ENCODE data around the gene STAB2. TPM values are rescaled to one million over a fixed set of nuclear protein-coding genes. Genes with fewer than 3 reads are reported as not detected.

STAB2 gene
- polyA plus RNA-seq, 1 of the 3 experiments (the other 2 are of a cell fraction): not detected

- no peak overlapping the region for H3K4me3 ChIP-seq (ENCODE audit: low read depth in 2 of 2, low read length in 1 of 2)
- no peaks in the 10 kb centered on the region for H3K79me2 ChIP-seq (ENCODE audit: insufficient read depth)
- no peak overlapping the region for H3K9ac ChIP-seq
- no peak overlapping the region for H3K4me2 ChIP-seq
- no peaks in the 10 kb centered on the region; the same call in 1 of the 2 replicates for H3K27me3 ChIP-seq (ENCODE audit: insufficient read depth)
- H2AFZ ChIP-seq (ENCODE audit: low read depth): no peak overlapping the region
- no peaks in the 10 kb centered on the region for H3K9me2 ChIP-seq
- no peaks in the 10 kb centered on the region for H3F3A ChIP-seq (replicated peaks; ENCODE audit: insufficient read depth)
- no peaks in the 10 kb centered on the region for H4K20me1 ChIP-seq (ENCODE audit: insufficient read depth)
- DNase-seq: no peak
- 44% methylated on average over 7 of the region's 7 CpGs for WGBS (ENCODE audit: low lambda C conversion rate)
- CTCF ChIA-PET: interaction anchor here (4.5 kb wide), 1 partner anchor 47 kb away, joined by 18 read pairs; no protein-coding TSS in a partner anchor
- POLR2A ChIA-PET: no interaction called here
- peaks cover 0 to 25% of the 10 kb centered on the region in 2 experiments; a peak in 2 of 4 replicates for H3K4me1 ChIP-seq (ENCODE audit: control insufficient read depth in 1 of 2, insufficient read depth in 2 of 2, low read depth in 1 of 2, low read length in 1 of 2)
- no peaks in the 10 kb centered on the region for H3K36me3 ChIP-seq (replicated peaks in 1 of 2; ENCODE audit: control insufficient read depth in 1 of 2, insufficient read depth in 2 of 2, low read length in 1 of 2)
- TF ChIP-seq SIN3A (IDR thresholded peaks at IDR 0.05; ENCODE audit: borderline replicate concordance, low read depth, low read length) (no peak), PBX3 (IDR thresholded peaks at IDR 0.05) (no peak), GABPA (IDR thresholded peaks at IDR 0.05; ENCODE audit: low read depth) (no peak), YY1 (IDR thresholded peaks at IDR 0.05; ENCODE audit: low read depth) (no peak), JUND (IDR thresholded peaks at IDR 0.05) (no peak)
- no peaks in the 10 kb centered on the region for H3K9me3 ChIP-seq
- peak overlapping the region in 1 of 2 experiments; percentile 89; a peak in 2 of 4 replicates for H3K27ac ChIP-seq (ENCODE audit: low read depth in 2 of 2, low read length in 1 of 2)
Measured at GRCh38 chr12:103679421-103680170, 92.5 kb downstream of the STAB2 start.

- peak; percentile 72 for DNase-seq
- CTCF ChIA-PET: interaction anchor here (1.5 to 4.5 kb wide), 2 partner anchors 10 to 48 kb away, joined by 3 to 18 read pairs; no protein-coding TSS in a partner anchor
- WGBS (ENCODE audit: low lambda C conversion rate): 8% methylated on average over 7 of the region's 7 CpGs
Measured at GRCh38 chr12:103680591-103681141, 93.6 kb downstream of the STAB2 start.

More at GRCh38 chr12:103680591-103681141, 93.6 kb downstream of the STAB2 start:
- no peaks in the 10 kb centered on the region; the same call in 1 of the 2 replicates for H3K27me3 ChIP-seq (ENCODE audit: insufficient read depth)
- peaks cover 0 to 25% of the 10 kb centered on the region in 2 experiments; a peak in 2 of 4 replicates for H3K4me1 ChIP-seq (ENCODE audit: control insufficient read depth in 1 of 2, insufficient read depth in 2 of 2, low read depth in 1 of 2, low read length in 1 of 2)
- H3K4me3 ChIP-seq (ENCODE audit: low read depth in 2 of 2, low read length in 1 of 2): no peak overlapping the region
- no peaks in the 10 kb centered on the region for H3K36me3 ChIP-seq (replicated peaks in 1 of 2; ENCODE audit: control insufficient read depth in 1 of 2, insufficient read depth in 2 of 2, low read length in 1 of 2)
- H3K79me2 ChIP-seq (ENCODE audit: insufficient read depth): no peaks in the 10 kb centered on the region
- POLR2A ChIA-PET: no interaction called here
- H3K27ac ChIP-seq (ENCODE audit: low read depth in 2 of 2, low read length in 1 of 2): peak overlapping the region in 1 of 2 experiments; percentile 89; a peak in 2 of 4 replicates
- no peak overlapping the region for H2AFZ ChIP-seq (ENCODE audit: low read depth)
- no peaks in the 10 kb centered on the region for H4K20me1 ChIP-seq (ENCODE audit: insufficient read depth)
- H3K4me2 ChIP-seq: no peak overlapping the region
- H3F3A ChIP-seq (replicated peaks; ENCODE audit: insufficient read depth): no peaks in the 10 kb centered on the region
- no peaks in the 10 kb centered on the region for H3K9me2 ChIP-seq
- H3K9me3 ChIP-seq: no peaks in the 10 kb centered on the region
- TF ChIP-seq TEAD4 (IDR thresholded peaks at IDR 0.05; ENCODE audit: borderline replicate concordance, insufficient read depth) (no peak), MXI1 (IDR thresholded peaks at IDR 0.05; ENCODE audit: low read depth, low read length) (peak; percentile 20; the same call in 1 of the 2 replicates), GATA2 (CRISPR knock-in tag; IDR thresholded peaks at IDR 0.05) (peak; percentile 93), FOXJ3 (CRISPR knock-in tag; IDR thresholded peaks at IDR 0.05) (peak; percentile 63), RXRA (IDR thresholded peaks at IDR 0.05; ENCODE audit: borderline replicate concordance, low read depth) (no peak), MAX (IDR thresholded peaks at IDR 0.05; ENCODE audit: low read depth) (no peak), USF2 (IDR thresholded peaks at IDR 0.05; ENCODE audit: borderline replicate concordance, low read depth, low read length) (no peak), CTCF (IDR thresholded peaks at IDR 0.05) (no peak), CHD2 (IDR thresholded peaks at IDR 0.05; ENCODE audit: low read length, partially characterized antibody) (peak; percentile 22), RCOR1 (IDR thresholded peaks at IDR 0.05; ENCODE audit: low read length) (peak; percentile 77), RAD21 (IDR thresholded peaks at IDR 0.05; ENCODE audit: low read length) (0 out of 2 replicates have a peak, but pooled peaks have one; percentile 3)
- H3K9ac ChIP-seq: no peak overlapping the region

Measured in SK-N-SH (cell line).